Measurements from ENCODE around the gene SETD6. TPM values are rescaled to one million over a fixed set of nuclear protein-coding genes. Genes with fewer than 3 reads are reported as not detected.

Gene SETD6
- total and polyA plus RNA-seq, 4 donors, result 10.6 to 21.5 (median 15.6) TPM

- Histone ChIP-seq H3K9me3 (ENCODE audit: control insufficient read depth in 4 of 4, insufficient read depth in 3 of 4, low read length in 3 of 4) (no peaks in the 10 kb centered on the region), H3K9ac (ENCODE audit: insufficient read depth in 1 of 2, low read length in 2 of 2) (no peak overlapping the region), H3K4me3 (no peak overlapping the region), H3K27ac (ENCODE audit: low read depth in 1 of 2, low read length in 1 of 2) (peak overlapping the region in 1 of 2 donors; percentile 33), H3K4me1 (ENCODE audit: control insufficient read depth in 5 of 5, insufficient read depth in 5 of 5, low read length in 5 of 5) (peaks cover 0 to 16% (median 0%) of the 10 kb centered on the region in 5 donors), H3K27me3 (ENCODE audit: control insufficient read depth in 3 of 3, insufficient read depth in 3 of 3, low read length in 2 of 3) (no peaks in the 10 kb centered on the region), H3K36me3 (ENCODE audit: control insufficient read depth in 4 of 4, insufficient read depth in 4 of 4, low read length in 4 of 4) (peaks cover 47 to 69% (median 60%) of the 10 kb centered on the region in 4 donors)
- no peak for DNase-seq
- no peak for ATAC-seq (ENCODE audit: insufficient read depth, low FRiP score)
- 84 to 86% methylated on average over 10 of the region's 10 CpGs for WGBS, 2 donors
- TF ChIP-seq, protein P1, sequence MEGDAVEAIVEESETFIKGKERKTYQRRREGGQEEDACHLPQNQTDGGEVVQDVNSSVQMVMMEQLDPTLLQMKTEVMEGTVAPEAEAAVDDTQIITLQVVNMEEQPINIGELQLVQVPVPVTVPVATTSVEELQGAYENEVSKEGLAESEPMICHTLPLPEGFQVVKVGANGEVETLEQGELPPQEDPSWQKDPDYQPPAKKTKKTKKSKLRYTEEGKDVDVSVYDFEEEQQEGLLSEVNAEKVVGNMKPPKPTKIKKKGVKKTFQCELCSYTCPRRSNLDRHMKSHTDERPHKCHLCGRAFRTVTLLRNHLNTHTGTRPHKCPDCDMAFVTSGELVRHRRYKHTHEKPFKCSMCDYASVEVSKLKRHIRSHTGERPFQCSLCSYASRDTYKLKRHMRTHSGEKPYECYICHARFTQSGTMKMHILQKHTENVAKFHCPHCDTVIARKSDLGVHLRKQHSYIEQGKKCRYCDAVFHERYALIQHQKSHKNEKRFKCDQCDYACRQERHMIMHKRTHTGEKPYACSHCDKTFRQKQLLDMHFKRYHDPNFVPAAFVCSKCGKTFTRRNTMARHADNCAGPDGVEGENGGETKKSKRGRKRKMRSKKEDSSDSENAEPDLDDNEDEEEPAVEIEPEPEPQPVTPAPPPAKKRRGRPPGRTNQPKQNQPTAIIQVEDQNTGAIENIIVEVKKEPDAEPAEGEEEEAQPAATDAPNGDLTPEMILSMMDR (IDR thresholded peaks at IDR 0.05; ENCODE audit: control extremely low read depth, extremely low read depth), result no peak
These were observed 22.0 kb downstream of the SETD6 start for GRCh38 chr16:58537124-58537906.

DNA sequence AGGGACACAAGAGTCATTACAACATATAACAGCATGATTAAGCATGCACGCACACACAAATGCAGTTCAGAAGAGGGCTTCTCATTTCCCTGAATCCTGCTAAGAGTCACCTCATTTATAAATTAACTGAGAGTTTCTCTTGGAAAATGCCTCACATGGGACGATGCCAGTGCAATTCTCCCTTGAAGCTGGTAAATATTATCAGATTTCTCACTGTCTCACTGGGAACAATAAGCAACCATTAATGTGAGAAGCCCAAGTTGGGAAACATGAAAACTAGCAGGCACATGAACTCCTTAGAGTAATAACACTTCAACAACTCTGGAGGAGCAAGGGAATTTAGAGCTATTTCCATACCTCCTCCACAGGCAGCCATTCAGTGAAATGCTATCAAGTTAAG, 26.4 kb downstream of the SETD6 start:
- WGBS, 2 donors, result 94 to 95% methylated on average over 2 of the region's 2 CpGs
- H3K27me3 ChIP-seq (ENCODE audit: control insufficient read depth in 3 of 3, insufficient read depth in 3 of 3, low read length in 2 of 3), result no peaks in the 10 kb centered on the region
- no peak overlapping the region for H3K4me3 ChIP-seq
- peaks cover 0 to 5% (median 0%) of the 10 kb centered on the region in 5 donors for H3K4me1 ChIP-seq (ENCODE audit: control insufficient read depth in 5 of 5, insufficient read depth in 5 of 5, low read length in 5 of 5)
- peaks cover 46 to 80% (median 68%) of the 10 kb centered on the region in 4 donors for H3K36me3 ChIP-seq (ENCODE audit: control insufficient read depth in 4 of 4, insufficient read depth in 4 of 4, low read length in 4 of 4)
- TF ChIP-seq, protein P1 (IDR thresholded peaks at IDR 0.05; ENCODE audit: control extremely low read depth, extremely low read depth), result no peak
- H3K27ac ChIP-seq (ENCODE audit: low read depth in 1 of 2, low read length in 1 of 2), result no peak overlapping the region
- no peak for ATAC-seq (ENCODE audit: insufficient read depth, low FRiP score)
- H3K9me3 ChIP-seq (ENCODE audit: control insufficient read depth in 4 of 4, insufficient read depth in 3 of 4, low read length in 3 of 4), result no peaks in the 10 kb centered on the region
- no peak for DNase-seq
- H3K9ac ChIP-seq (ENCODE audit: insufficient read depth in 1 of 2, low read length in 2 of 2), result no peak overlapping the region

- ATAC-seq (ENCODE audit: insufficient read depth, low FRiP score) (no peak), DNase-seq (no peak)
- H3K27ac ChIP-seq (ENCODE audit: low read depth in 1 of 2, low read length in 1 of 2), result no peak overlapping the region
- 95 to 97% methylated on average over 1 of the region's 1 CpG for WGBS, 2 donors
- H3K4me3 ChIP-seq, result no peak overlapping the region
- peaks cover 40 to 79% (median 65%) of the 10 kb centered on the region in 4 donors for H3K36me3 ChIP-seq (ENCODE audit: control insufficient read depth in 4 of 4, insufficient read depth in 4 of 4, low read length in 4 of 4)
- no peaks in the 10 kb centered on the region for H3K27me3 ChIP-seq (ENCODE audit: control insufficient read depth in 3 of 3, insufficient read depth in 3 of 3, low read length in 2 of 3)
- TF ChIP-seq, protein P1 (IDR thresholded peaks at IDR 0.05; ENCODE audit: control extremely low read depth, extremely low read depth), result no peak
- peaks cover 0 to 5% (median 0%) of the 10 kb centered on the region in 5 donors for H3K4me1 ChIP-seq (ENCODE audit: control insufficient read depth in 5 of 5, insufficient read depth in 5 of 5, low read length in 5 of 5)
- no peaks in the 10 kb centered on the region for H3K9me3 ChIP-seq (ENCODE audit: control insufficient read depth in 4 of 4, insufficient read depth in 3 of 4, low read length in 3 of 4)
- H3K9ac ChIP-seq (ENCODE audit: insufficient read depth in 1 of 2, low read length in 2 of 2), result no peak overlapping the region
These were observed 27.0 kb downstream of the SETD6 start for GRCh38 chr16:58542291-58542690.

Data from lung (tissue), 12 donors.